Measurements from ENCODE around the gene NT5C1B. TPM values are rescaled to one million over a fixed set of nuclear protein-coding genes. Genes with fewer than 3 reads are reported as not detected.

NT5C1B gene
- total and polyA plus RNA-seq, 2 donors from 2014 or later: not detected

DNA sequence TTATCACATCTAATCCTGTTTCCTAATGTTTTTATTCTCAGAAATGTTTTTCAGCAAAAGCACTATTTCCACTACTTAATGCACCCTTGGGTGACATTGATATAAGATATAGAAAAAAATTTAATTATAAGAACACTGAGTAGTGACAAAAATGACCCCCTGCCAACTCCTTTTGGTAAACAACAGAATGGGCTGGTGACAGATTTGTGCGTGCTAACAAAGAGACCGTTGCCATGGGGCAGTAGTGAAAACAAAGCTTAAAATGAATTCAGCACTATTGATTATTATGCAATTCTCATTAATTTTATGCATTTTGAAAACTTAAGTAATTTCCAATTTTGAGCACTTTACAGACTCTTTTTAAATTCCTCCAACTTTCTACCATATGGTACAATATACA lies 62.0 kb downstream of the NT5C1B start:
- Histone ChIP-seq H3K27ac (ENCODE audit: low read depth in 2 of 2, low read length in 2 of 2) (no peak overlapping the region), H3K4me1 (ENCODE audit: control insufficient read depth in 2 of 3, insufficient read depth in 2 of 3, low read depth in 1 of 3, low read length in 3 of 3) (no peaks in the 10 kb centered on the region), H3K9ac (ENCODE audit: low read length in 3 of 3) (no peak overlapping the region), H3K27me3 (ENCODE audit: control insufficient read depth, insufficient read depth, low read length) (no peaks in the 10 kb centered on the region), H3K4me3 (ENCODE audit: low read length in 3 of 3) (no peak overlapping the region), H3K9me3 (ENCODE audit: control insufficient read depth in 2 of 3, insufficient read depth in 1 of 3, low read length in 3 of 3) (no peaks in the 10 kb centered on the region), H3K36me3 (ENCODE audit: control insufficient read depth in 2 of 3, insufficient read depth in 3 of 3, low read length in 3 of 3) (no peaks in the 10 kb centered on the region)
- no peak for TF ChIP-seq CTCF (IDR thresholded peaks at IDR 0.05; ENCODE audit: borderline replicate concordance, extremely low read depth, insufficient read depth)
- no peak for FAIRE-seq
- intact Hi-C loops (cut with DNase I): no loop called here
- no peak for DNase-seq

- Histone ChIP-seq H3K4me3 (ENCODE audit: low read length in 3 of 3) (no peak overlapping the region), H3K27me3 (ENCODE audit: control insufficient read depth, insufficient read depth, low read length) (no peaks in the 10 kb centered on the region), H3K9ac (ENCODE audit: low read length in 3 of 3) (no peak overlapping the region), H3K36me3 (ENCODE audit: control insufficient read depth in 2 of 3, insufficient read depth in 3 of 3, low read length in 3 of 3) (no peaks in the 10 kb centered on the region), H3K27ac (ENCODE audit: low read depth in 2 of 2, low read length in 2 of 2) (no peak overlapping the region), H3K4me1 (ENCODE audit: control insufficient read depth in 2 of 3, insufficient read depth in 2 of 3, low read depth in 1 of 3, low read length in 3 of 3) (no peaks in the 10 kb centered on the region), H3K9me3 (ENCODE audit: control insufficient read depth in 2 of 3, insufficient read depth in 1 of 3, low read length in 3 of 3) (no peaks in the 10 kb centered on the region)
- intact Hi-C loops (cut with DNase I): no loop called here
- no peak for FAIRE-seq
- TF ChIP-seq CTCF (IDR thresholded peaks at IDR 0.05; ENCODE audit: borderline replicate concordance, extremely low read depth, insufficient read depth): no peak
- no peak for DNase-seq
These were observed 62.9 kb downstream of the NT5C1B start for GRCh38 chr2:18526429-18526828.

DNA sequence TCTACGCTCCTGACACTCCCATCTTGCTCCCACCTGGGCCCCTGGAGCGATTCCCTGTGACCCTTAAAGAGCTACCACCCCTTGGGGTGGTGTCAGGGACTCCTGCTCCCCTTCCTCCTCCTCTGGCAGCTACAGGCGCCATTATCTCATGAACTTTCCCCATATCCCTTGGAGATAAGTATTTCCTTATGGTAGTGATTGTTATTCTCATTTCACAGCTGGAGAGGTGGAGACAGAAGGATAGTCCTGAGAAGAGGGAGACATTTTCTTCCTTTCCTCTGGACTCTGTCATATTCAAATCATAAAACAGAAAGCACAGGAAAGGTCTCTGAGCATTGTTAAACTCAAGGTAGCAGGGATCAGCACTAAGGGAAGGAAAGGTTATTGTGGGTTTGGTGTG lies 63.5 kb downstream of the NT5C1B start:
- no peak for DNase-seq
- Histone ChIP-seq H3K4me1 (ENCODE audit: control insufficient read depth in 2 of 3, insufficient read depth in 2 of 3, low read depth in 1 of 3, low read length in 3 of 3) (no peaks in the 10 kb centered on the region), H3K9me3 (ENCODE audit: control insufficient read depth in 2 of 3, insufficient read depth in 1 of 3, low read length in 3 of 3) (no peaks in the 10 kb centered on the region), H3K9ac (ENCODE audit: low read length in 3 of 3) (no peak overlapping the region), H3K4me3 (ENCODE audit: low read length in 3 of 3) (no peak overlapping the region), H3K36me3 (ENCODE audit: control insufficient read depth in 2 of 3, insufficient read depth in 3 of 3, low read length in 3 of 3) (no peaks in the 10 kb centered on the region), H3K27ac (ENCODE audit: low read depth in 2 of 2, low read length in 2 of 2) (no peak overlapping the region), H3K27me3 (ENCODE audit: control insufficient read depth, insufficient read depth, low read length) (no peaks in the 10 kb centered on the region)
- no peak for FAIRE-seq
- TF ChIP-seq CTCF (IDR thresholded peaks at IDR 0.05; ENCODE audit: borderline replicate concordance, extremely low read depth, insufficient read depth): no peak
- intact Hi-C loops (cut with DNase I): no loop called here

DNA sequence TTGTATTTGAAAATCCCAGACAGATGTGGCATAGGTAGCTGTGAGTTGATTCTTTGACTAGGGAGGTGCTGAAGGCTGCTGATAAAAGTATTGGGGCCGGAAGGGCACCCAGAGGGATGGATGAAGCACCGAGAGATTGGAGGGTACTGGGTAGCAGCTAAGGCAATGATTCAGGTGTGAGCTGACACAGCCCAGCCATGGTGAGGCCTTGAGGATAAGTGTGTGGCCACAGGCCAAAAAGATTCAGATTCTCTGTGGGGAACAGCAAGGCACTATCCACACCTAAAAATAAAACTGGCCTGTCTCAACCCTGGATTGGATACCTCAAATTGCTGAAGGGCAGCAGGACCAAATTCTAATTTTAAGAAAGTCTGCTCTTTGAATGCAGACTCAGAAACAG lies 64.1 kb downstream of the NT5C1B start:
- intact Hi-C loops (cut with DNase I): no loop called here

More for the DNA sequence above, 64.1 kb downstream of the NT5C1B start:
- Histone ChIP-seq H3K9ac (ENCODE audit: low read length in 3 of 3) (no peak overlapping the region), H3K4me3 (ENCODE audit: low read length in 3 of 3) (no peak overlapping the region), H3K27ac (ENCODE audit: low read depth in 2 of 2, low read length in 2 of 2) (no peak overlapping the region), H3K27me3 (ENCODE audit: control insufficient read depth, insufficient read depth, low read length) (no peaks in the 10 kb centered on the region), H3K36me3 (ENCODE audit: control insufficient read depth in 2 of 3, insufficient read depth in 3 of 3, low read length in 3 of 3) (no peaks in the 10 kb centered on the region), H3K9me3 (ENCODE audit: control insufficient read depth in 2 of 3, insufficient read depth in 1 of 3, low read length in 3 of 3) (no peaks in the 10 kb centered on the region), H3K4me1 (ENCODE audit: control insufficient read depth in 2 of 3, insufficient read depth in 2 of 3, low read depth in 1 of 3, low read length in 3 of 3) (peaks cover 0 to 2% (median 0%) of the 10 kb centered on the region in 3 donors)
- FAIRE-seq: no peak
- DNase-seq: no peak
- TF ChIP-seq CTCF (IDR thresholded peaks at IDR 0.05; ENCODE audit: borderline replicate concordance, extremely low read depth, insufficient read depth): no peak

Measured in kidney (tissue), 14 donors.